IPS DF 4.7 (cell line): ENCODE data around the gene CTNND2.
A peak's percentile ranks its signal among the peaks of the same experiment; 100 is the strongest.

Experiments
- DNase-seq: peaks from one replicate; pipeline ENCODE4 v3.0.0-alpha.2; 2013; ENCODE audit warnings: low spot score; ENCODE audit errors: extremely low read depth

Gene CTNND2

DNA sequence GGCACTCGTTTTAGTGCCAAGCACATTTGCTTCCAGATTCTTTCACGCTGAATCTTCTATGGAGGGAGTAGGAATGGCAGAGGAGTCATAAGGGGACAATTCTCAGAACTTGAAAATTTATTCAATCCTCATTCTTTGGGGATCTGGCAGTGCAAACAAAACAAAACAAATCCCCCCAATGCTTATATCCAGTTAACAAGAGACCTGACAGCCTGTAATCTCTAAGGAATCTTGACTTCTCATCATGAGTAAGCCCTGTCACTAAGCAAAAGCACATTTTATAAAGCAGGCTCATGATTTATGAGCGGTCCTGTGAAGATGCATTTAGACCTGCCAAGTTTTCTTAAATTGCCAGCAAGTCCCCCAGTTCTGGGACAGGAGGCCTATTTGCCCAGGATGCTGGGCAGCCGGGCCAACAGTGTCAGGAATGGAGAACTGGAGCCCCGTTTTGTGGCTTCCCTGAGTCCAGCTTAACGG is 513.9 kb downstream of the CTNND2 start:
- no peak for DNase-seq

DNA sequence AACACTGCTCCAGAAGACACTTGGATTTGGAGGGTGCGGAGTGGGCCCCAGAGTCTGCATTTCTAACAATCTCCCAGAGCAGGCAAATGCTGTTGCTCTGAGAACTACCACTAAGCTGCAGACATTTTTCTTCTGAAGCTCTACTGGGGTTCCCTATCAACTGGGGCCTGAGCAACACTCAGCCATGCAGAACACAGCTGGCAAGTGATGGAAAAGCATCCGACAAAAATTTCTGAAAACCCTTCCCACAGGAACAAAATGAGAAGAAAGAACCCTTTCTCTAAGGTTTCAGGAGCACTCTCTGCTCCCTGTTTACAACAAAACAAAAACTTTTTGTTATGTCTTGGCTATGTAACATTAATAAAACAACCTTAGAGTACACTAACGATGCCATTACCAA is 516.9 kb downstream of the CTNND2 start:
- DNase-seq: no peak

DNA sequence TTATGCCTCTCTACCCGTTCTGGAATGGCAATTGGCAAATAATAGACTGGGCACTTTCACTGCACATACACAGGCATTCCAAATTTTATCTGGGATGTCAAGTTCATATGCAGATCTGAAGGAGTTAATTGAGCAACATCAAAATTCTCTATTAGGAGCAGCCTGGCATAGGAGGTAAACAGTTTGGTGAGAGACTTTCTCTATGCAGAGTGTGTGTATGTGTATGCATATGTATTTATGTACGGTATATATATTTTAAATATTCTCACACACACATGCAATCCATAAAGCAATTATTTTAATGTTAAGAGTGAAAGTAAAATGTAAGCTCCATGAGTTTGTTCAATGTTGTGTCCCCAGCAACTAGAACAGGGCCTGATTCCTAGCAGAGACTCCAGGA is 517.8 kb downstream of the CTNND2 start:
- DNase-seq: no peak

DNA sequence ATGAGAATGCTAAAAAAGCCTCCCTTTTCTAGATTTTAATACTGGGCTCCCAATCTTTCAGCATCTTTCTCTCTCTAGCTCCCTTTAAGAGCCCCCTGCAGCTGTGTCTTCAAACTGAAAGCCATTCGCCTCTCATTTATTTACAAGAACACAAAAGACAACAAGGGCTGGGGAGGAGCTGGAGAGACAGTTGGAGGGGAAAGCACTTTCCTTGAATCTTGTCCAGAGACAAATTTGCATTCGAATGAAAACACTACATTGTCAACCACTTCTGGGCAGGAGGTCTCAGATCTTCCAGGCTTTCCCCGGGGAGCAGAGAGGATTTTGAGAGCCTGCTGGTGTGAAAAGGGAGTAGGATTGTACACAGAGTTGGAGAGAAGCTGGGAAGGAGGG is 518.3 kb downstream of the CTNND2 start:
- DNase-seq: peak; percentile 83

DNA sequence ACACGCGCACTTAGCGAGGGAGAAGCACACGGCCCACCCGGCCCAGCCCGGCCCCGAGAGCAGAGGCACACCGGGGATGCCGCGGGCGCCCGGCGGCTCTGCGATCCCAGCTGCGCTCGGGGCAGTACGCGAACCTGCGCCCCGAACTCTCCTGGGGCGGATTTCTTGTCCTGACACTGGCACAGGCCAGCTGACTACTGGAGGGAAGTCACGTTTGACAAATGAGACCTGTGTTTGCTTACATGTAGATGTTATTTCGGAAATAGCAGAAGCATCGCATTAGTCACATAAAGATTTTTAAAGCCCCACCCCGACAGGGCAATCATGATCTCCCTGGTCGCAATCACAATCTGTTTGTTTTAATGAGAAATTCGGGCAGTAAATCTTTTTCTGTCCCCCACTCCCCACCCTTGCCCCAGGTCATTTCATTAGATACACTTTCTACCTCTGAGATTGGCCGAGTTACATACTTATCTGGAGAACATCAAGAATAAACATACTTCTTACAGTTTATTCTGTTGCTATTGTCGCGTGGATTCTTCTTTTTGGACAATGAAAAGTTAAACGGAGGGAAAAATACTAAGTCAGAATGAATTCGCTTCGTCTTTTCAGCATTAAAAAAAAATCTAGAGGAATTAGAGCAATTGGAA is 518.9 kb downstream of the CTNND2 start:
- DNase-seq: no peak

DNA sequence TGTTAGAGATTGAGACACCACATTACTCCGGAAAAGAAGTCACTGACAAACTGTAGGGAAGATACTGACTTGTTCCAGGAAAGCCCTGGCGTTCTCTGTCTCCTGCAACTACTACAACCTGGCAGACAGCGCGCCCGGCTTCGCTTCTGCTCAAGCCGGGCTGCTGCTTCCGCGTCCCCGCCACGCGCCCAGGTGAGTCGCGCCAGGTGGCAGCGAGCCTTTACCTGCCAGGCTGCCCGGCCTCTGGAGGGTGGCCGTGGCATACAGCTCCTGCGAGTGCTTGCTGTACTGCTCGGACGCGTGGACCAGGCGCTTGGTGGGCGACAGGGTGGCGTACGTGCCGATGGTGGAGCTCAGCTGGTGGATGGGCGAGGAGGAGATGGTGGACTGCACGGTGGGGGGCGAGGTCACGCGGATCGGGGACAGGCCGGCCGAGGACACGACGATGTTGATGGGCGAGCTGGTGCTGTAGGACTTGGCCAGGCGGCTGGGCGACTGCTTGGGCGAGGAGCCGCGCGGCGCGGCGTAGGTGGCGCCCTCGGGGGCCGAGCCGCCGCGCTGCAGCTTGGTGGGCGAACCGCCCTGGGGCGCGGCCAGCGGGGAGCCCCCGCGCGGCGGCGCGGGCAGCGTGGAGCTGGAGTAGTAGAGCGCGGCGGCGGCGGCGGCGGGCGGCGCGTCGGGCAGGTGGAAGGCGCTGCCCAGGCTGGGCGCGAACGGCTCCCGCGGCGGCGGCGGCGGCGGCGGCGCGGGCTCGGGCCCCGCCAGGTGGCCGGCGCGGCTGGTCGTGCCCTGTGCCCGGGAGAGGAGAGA is 519.6 kb downstream of the CTNND2 start:
- DNase-seq: no peak

DNA sequence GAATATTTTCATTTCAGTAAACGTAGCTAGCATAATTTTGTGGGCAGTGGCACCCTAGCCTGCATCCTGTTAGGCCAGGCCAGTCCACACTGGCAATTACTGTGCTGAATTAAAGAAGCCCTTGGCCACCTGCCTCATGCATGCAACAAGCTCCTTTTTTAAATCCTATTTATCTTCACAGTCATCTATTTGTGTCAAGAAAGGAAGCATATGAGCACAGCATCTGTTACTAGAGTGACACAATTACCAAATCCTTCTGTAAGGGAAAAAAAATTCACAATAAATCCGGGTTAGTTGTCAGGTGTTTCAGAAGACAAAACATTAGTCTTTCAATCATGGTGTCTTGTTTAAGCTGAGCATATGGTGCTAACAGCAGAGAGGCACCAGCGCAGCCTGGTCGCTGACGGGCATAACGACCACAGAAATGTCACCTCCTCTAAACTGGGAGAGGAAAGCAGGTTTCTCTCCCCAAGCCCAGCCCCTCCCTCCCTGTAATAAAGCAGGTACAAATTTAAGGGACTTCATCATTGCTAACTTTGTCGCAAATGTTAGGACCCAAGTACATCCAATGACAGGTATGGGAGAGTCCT is 520.6 kb downstream of the CTNND2 start:
- no peak for DNase-seq

DNA sequence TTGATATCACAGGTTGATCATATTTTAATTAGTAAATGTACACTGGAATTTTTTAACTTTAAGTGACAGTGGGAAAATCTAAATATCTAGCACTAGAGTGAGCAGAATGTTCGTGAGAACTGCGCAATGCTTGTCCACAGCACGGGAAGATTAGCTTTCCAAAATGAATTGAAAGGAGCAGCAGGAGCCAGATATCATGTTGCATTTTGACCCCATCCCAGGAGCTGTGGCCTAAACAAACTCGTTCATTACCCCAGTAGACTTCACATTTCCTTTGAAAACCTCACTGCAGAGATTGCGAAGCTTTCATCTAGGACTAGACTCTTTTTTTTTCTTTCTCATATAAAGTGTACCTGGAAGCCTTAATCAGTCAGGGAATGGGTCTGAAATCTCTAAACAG is 525.8 kb downstream of the CTNND2 start:
- DNase-seq: no peak

DNA sequence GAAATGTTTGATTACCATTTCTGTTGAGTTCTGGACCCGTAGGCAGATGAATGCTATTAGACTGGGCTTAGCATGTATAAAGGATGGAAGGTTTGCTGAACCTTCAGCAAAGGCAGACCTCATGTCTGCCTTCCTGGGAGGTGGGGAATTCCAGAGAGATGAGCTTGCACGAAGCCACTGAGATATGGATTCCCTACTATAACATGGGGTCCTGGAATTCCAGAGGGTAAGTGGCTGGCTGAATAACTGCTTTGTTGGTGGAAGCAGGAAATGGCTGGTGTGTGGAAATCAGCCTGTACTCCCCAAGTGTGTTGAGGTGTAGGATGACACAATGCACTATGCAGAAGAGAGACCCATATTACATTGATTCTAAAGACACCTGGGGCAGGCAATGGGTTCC is 526.4 kb downstream of the CTNND2 start:
- no peak for DNase-seq

DNA sequence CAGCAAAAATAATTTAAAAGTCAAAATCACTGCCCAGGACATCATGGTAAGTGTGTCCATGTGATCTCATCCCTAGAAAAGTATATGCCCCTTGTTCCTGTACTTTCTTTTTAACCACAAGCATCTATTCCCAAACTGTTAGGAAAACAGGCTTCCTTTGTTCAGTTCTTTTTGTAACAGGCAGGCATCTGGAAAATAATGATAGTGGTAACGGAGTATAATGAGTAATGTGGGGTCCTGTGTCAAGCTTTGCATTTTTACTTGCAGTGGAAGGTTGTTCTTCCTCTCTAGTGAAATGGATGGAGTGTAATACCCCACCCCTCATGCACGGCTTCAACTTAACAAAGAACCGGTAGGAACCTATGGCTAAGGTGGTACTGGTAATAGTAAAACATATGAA is 532.1 kb downstream of the CTNND2 start:
- DNase-seq: no peak

DNA sequence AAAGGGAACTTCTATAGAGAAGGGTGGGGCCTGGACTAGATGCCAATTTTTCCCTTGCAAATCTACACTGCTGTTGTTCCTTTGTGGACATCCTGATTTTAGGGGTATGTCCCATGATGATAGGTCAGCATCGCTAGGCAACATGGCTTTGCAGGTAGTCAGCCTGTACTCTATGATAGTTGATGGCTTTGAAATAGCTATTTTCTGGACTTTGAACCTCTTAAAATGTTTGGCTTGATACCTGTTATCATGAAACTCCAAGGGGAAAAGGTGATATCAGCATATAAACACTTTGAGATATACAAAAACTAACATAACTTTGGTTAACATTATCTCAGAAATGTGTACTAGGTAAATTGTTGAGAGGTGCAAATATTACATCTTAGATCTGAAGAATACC is 533.2 kb downstream of the CTNND2 start:
- no peak for DNase-seq

DNA sequence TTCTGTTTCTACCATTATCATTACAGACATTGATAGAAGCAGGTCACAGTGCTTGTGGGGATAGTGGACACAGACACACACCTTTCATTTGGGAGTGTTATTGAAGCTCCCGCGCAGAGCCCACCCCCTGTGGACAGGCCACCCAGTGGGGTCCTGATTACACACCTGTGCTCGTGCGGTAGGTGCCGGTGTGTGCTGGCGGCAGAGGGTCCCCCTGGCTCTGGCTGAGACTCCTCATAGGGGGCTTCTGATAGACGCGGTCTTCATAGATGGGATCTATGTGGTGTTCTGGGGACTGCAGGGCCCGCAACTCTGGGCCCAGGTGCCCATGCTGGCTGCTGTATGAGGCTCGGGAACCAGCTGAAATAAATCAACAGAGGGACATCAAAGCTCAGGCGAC is 539.7 kb downstream of the CTNND2 start:
- no peak for DNase-seq

DNA sequence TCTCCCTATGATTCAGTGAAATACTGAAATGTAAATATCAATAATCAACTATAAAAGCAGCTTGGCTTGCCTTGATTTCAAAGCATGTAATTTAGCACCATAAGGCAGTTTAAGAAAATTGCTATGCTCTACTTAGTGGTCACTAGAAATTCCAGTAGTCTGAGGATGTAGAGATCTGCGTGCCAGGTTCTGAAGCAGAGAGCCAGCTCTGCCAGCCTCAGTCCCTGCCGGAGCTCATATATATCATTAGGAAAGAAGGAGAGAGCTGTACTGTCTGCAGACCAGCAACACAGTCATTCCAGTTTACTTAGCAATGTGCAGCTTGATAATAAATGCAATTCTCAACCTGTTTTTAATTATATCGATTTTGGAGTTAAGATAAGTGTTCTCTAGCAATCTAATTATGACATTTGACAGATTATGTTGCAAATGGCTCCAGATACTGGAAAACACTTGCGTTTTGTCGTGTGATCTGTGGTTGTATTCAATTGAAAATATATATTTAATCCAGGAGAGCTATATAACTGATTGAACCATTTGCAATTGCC is 540.5 kb downstream of the CTNND2 start:
- DNase-seq: no peak

DNA sequence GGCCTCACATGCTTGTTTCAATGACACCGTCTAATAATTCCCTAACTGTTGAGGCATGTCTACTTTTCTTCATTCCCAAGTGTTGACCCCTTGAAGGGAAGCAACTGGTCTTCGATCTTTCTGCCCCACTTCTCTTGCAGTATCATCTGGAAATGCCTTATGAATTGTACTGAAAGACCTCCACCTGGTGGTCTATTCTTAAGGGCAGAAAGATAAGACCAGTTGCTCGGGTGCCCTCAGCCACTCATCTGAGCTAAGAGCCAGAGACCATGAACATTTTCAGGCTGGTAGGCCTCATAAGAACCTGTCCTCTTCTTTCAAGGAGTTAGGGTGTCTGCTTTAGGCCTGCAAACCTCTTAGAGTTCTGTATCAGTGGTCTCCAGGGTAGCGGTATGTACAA is 542.5 kb downstream of the CTNND2 start:
- DNase-seq: no peak

DNA sequence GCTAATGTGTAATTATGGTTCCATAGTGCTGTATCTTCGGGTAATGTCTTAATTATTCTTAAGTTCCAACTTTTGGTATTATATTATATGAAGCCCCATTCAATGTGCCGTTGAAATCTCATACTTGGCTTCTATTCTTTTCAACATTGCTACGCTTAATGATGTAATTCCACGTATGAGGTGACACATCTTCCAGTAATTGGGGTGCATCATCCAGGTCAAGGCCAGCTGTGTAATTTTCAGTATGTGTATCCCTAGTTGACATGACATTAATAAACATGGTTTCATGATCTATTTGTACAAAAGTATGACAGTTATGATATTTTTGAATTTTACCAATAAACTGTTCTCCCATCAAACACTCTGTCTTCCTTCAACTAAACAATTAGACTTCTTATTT is 546.3 kb downstream of the CTNND2 start:
- no peak for DNase-seq

DNA sequence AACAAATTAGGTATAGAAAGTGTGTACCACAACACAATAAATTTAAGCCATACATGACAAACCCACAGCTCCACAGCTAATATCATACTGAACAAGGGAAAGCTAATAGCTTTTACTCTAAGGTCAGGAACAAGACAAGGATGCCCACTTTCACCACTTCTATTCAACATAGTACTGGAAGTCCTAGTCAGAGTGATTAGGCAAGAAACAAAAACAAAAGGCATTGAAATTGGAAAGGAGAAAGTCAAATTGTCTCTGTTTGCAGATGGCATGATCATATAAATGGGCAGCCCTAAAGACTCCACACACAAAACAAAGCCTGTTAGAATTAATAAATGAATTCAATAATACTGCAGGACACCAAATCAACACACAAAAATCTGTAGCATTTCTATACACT is 548.8 kb downstream of the CTNND2 start:
- no peak for DNase-seq

DNA sequence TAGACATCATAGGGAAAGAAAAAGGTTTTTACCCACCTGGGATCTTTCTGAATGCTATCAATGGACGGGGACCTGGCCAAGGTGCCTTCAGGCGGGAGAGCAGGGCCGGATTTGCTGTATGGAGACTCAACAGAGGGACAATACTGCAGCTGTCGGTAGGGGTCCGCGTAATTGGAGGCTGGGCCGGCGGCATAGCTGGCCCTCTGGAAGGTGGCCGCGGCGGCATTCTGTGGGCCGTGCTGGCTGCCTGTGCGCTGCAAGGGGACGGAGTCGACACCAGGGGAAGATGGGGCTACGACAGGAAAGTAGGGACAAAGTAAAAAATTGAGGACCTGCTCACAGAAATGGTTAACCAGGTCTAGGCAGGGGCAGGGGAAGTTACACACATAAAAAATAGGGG is 557.9 kb downstream of the CTNND2 start:
- peak; percentile 19 for DNase-seq

DNA sequence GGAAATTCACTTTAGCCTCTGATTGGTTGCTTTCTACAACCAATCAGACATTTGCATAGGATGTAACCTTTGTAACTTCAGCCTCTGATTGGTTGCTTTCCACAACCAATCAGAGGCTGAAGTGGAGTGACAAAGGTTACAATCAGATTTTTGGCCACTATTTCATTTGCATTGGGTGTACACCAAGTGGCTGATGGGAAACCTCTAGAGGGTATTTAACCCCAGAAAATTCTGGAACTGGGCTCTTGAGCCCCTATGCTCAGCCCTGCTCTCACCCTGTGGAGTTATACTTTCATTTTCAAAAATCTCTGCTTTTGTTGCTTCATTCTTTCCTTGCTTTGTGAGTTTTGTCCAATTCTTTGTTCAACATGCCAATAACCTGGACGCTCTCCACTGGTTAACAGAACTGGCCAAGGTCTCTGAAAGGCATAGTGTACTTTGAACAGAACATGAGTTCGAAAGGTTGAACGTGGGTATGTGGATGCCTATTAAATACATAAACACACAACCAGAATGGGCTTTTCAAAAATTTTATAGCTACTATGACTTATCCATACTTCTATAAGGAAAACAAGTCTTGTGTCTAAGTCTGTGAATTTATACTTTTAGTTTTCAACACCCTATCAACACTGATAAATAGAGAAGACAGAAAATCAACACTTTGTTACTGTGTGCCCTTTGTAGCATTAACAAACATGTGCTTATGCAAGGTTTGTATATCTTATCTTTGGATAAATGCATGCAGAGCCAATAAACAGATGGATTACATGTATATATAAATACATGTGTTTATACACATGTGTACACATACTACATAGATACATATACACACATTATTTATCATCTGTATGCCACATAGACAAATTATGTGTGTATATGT is 568.1 kb downstream of the CTNND2 start:
- DNase-seq: no peak

DNA sequence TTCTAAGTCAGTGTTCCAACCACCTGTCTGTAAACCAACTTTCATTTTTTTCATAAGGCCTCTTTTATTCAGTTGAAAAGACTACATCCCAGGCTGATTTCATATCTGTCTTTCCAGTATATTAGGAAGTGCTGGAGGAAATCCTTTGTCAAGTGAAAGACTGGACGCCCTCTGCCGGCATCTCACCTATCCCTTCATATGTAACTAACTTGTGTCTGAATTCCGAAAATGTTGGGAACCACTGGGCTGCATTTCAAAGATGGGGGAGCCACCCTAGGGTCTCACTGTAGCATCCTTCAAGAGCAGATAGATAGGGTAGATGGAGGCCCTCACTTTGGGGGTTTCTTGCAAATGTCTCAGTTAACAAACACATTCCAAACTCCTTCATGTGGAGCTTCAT is 569.8 kb downstream of the CTNND2 start:
- no peak for DNase-seq

DNA sequence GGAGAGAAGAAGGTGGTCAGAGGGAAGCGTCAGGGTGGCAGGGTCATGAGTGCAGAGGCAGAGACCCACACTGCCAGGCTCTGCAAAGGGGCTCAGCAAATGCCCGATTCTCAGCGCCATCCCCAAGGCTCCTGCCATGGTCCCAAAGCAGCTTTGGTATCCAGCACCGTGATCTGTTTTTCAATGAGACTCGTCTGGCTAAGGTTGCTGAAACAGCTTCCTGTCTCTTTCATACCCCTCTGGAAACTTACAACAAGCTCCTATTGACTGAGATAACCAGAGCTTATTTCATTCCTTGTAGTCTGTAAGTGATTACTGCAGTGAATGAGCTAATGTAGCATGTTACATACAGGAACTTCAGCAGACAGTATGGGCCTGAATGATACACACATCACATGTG is 574.6 kb downstream of the CTNND2 start:
- DNase-seq: no peak

DNA sequence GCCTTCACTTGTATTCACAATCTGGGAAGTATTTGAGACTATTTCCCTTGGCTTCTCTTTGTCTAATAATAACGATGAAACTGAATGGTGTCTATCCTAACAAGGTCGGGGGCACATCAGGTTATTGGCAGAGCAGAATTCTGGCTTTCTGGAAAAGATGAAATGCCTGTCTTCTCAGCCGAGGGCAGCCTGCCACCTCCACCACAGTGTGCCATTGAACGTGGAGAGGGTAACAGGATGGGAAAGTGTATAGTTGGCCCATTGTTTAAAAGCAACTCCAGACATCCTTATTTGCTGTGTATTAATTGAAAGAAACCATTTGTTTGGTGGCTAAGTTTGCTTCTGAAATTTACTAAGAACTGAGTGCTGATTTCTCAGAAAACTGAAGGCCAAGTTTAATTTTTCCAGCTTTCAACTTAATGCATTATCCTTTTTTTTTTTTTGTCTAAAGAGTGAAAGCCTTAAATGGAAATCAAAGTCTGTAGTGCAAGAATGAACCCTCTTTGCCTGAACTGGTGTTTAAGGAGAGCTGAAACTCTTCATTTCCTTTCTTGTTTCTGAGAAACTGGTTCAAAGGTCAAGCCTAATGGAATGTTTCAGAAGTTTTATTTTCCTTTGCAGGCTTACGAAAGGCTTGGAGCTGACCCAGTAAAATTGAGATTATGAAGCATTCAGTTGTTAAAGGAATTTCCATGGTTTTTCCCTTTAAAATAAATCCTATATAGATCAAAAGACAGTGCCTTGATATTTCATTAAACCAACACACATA is 579.5 kb downstream of the CTNND2 start:
- no peak for DNase-seq
